H1 (cell line): ENCODE results near the gene IGFBP1. TPM values are rescaled to one million over a fixed set of nuclear protein-coding genes. Genes with fewer than 3 reads are reported as not detected.

Experiments used
- CTCF ChIA-PET: fragments of 300-600 bp; sonication (Branson Sonifier 250); formaldehyde crosslinking; loops from one replicate; lab custom pipeline; 2021; ENCODE audit not compliant: partially characterized antibody; lab: Charles Lee
- POLR2A ChIA-PET: fragments of 300-600 bp; sonication (Branson Sonifier 250); formaldehyde crosslinking; loops from one replicate; lab custom pipeline; 2021; ENCODE audit warnings: inconsistent platforms; ENCODE audit not compliant: partially characterized antibody; lab: Charles Lee
- DNase-seq, 2 experiments: peaks; one replicate each; pipeline versions ENCODE4 v3.0.0 to v3.0.0-alpha.2; 2010 to 2022; ENCODE audit warnings: low spot score in 2 of 2, low read depth in 1 of 2, mixed read lengths in 1 of 2
- FAIRE-seq: peaks from 2 replicates; lab custom pipeline; 2011; peaks lifted over from hg19 to GRCh38; lab: Jason Lieb, UNC
- H2AFZ ChIP-seq: 2 replicates; pipeline ENCODE4 v1.8.1; 2012; ENCODE audit warnings: low read length, inconsistent platforms
- H2AK5ac ChIP-seq: 2 replicates; pipeline ENCODE4 v1.6.1; 2013; ENCODE audit warnings: low read depth, low read length
- H2BK120ac ChIP-seq: replicated peaks from 2 replicates; pipeline ENCODE3; 2013; ENCODE audit warnings: low read depth, low read length, inconsistent platforms
- H2BK12ac ChIP-seq: 2 replicates; pipeline ENCODE4 v1.6.1; 2013; ENCODE audit warnings: low read depth, low read length
- H2BK15ac ChIP-seq: 2 replicates; pipeline ENCODE4 v1.6.1; 2013; ENCODE audit warnings: low read length
- H2BK20ac ChIP-seq: 2 replicates; pipeline ENCODE4 v1.6.1; 2013; ENCODE audit warnings: low read length
- H2BK5ac ChIP-seq: 2 replicates; pipeline ENCODE4 v1.6.1; 2013; ENCODE audit warnings: low read depth, low read length
- H3K14ac ChIP-seq: 2 replicates; pipeline ENCODE4 v1.6.1; 2013; ENCODE audit warnings: inconsistent platforms; ENCODE audit not compliant: insufficient read length
- H3K18ac ChIP-seq: 2 replicates; pipeline ENCODE4 v1.6.1; 2013; ENCODE audit warnings: low read length; ENCODE audit errors: extremely low read depth
- H3K23ac ChIP-seq: 2 replicates; pipeline ENCODE4 v1.6.1; 2013; ENCODE audit warnings: inconsistent platforms; ENCODE audit not compliant: insufficient read length
- H3K23me2 ChIP-seq: 2 replicates; pipeline ENCODE4 v1.6.1; 2013; ENCODE audit warnings: low read depth, low read length
- H3K27ac ChIP-seq: 2 replicates; pipeline ENCODE4 v1.6.1; 2011; ENCODE audit warnings: low read depth, low read length, inconsistent platforms
- H3K27me3 ChIP-seq, 4 experiments: replicated peaks in 1 of 4; 1 replicate in 1 of 4; 2 replicates in 3 of 4; pipeline versions ENCODE4 v1.6.1 to v1.8.1; 2011 to 2013; ENCODE audit warnings: low read length in 3 of 4, mild to moderate bottlenecking in 3 of 4, inconsistent platforms in 2 of 4, mixed read lengths in 2 of 4, moderate library complexity in 1 of 4; ENCODE audit not compliant: control insufficient read depth in 3 of 4, insufficient read depth in 3 of 4; ENCODE audit errors: extremely low read depth in 1 of 4
- H3K36me3 ChIP-seq, 4 experiments: 2 replicates each; pipeline versions ENCODE4 v1.6.1 to v1.8.1; 2011 to 2013; ENCODE audit warnings: mild to moderate bottlenecking in 4 of 4, low read length in 3 of 4, moderate library complexity in 2 of 4, control low read depth in 1 of 4, inconsistent platforms in 1 of 4; ENCODE audit not compliant: insufficient read depth in 4 of 4, control insufficient read depth in 2 of 4
- H3K4ac ChIP-seq: replicated peaks from 2 replicates; pipeline ENCODE3; 2013; ENCODE audit warnings: low read length, low read depth, mixed read lengths, inconsistent platforms; ENCODE audit not compliant: insufficient read length
- H3K4me1 ChIP-seq, 4 experiments: replicated peaks in 1 of 4; 1 replicate in 1 of 4; 2 replicates in 3 of 4; pipeline versions ENCODE4 v1.6.1 to v1.8.1; 2011 to 2013; ENCODE audit warnings: low read length in 3 of 4, inconsistent platforms in 2 of 4, mixed read lengths in 1 of 4; ENCODE audit not compliant: insufficient read depth in 4 of 4, control insufficient read depth in 3 of 4
- H3K4me2 ChIP-seq, 2 experiments: 2 replicates each; pipeline versions ENCODE4 v1.6.1 to v1.8.1; 2011 to 2013; ENCODE audit warnings: low read depth in 2 of 2, low read length in 2 of 2, control low read depth in 1 of 2, inconsistent platforms in 1 of 2, mild to moderate bottlenecking in 1 of 2; ENCODE audit not compliant: insufficient read depth in 1 of 2
- H3K4me3 ChIP-seq, 4 experiments: fragments of 200-600, 300-600 bp in 1 of 4; sonication (generic), shearing (Covaris generic), sonication (Bioruptor Twin) in 1 of 4; 2 replicates each; pipeline versions ENCODE4 v1.5.1 to v1.8.1; 2011 to 2016; ENCODE audit warnings: low read length in 4 of 4, low read depth in 3 of 4, control low read depth in 2 of 4, inconsistent platforms in 2 of 4, mild to moderate bottlenecking in 2 of 4, mixed read lengths in 1 of 4, moderate library complexity in 1 of 4; ENCODE audit not compliant: insufficient read depth in 2 of 4; ENCODE audit errors: extremely low read depth in 1 of 4
- H3K56ac ChIP-seq: replicated peaks from 2 replicates; pipeline ENCODE3; 2013; ENCODE audit warnings: low read depth, mild to moderate bottlenecking, mixed read lengths, low read length, inconsistent platforms; ENCODE audit not compliant: insufficient read length
- H3K79me1 ChIP-seq: 2 replicates; pipeline ENCODE4 v1.6.1; 2013; ENCODE audit warnings: low read depth, low read length, control low read depth
- H3K79me2 ChIP-seq, 2 experiments: 2 replicates each; pipeline versions ENCODE4 v1.6.1 to v1.8.1; 2012 to 2013; ENCODE audit warnings: low read length in 2 of 2, mild to moderate bottlenecking in 2 of 2, inconsistent platforms in 1 of 2; ENCODE audit not compliant: insufficient read depth in 2 of 2, control insufficient read depth in 1 of 2
- H3K9ac ChIP-seq, 4 experiments: replicated peaks in 1 of 4; 1 replicate in 1 of 4; 2 replicates in 3 of 4; pipeline versions ENCODE4 v1.6.1 to v1.8.1; 2011 to 2013; ENCODE audit warnings: low read depth in 3 of 4, low read length in 3 of 4, control low read depth in 2 of 4, mild to moderate bottlenecking in 2 of 4, moderate library complexity in 2 of 4, inconsistent platforms in 1 of 4; ENCODE audit errors: extremely low read depth in 1 of 4
- H3K9me3 ChIP-seq, 2 experiments: 2 replicates each; pipeline versions ENCODE4 v1.6.1 to v1.8.1; 2012 to 2013; ENCODE audit warnings: mild to moderate bottlenecking in 2 of 2, moderate library complexity in 2 of 2, control low read depth in 1 of 2, inconsistent platforms in 1 of 2, low read depth in 1 of 2, low read length in 1 of 2, mixed read lengths in 1 of 2; ENCODE audit not compliant: insufficient read depth in 2 of 2
- H4K20me1 ChIP-seq, 2 experiments: replicated peaks in 1 of 2; 2 replicates each; pipeline versions ENCODE3 to v1.8.1; 2011 to 2013; ENCODE audit warnings: inconsistent platforms in 2 of 2, low read length in 2 of 2, mild to moderate bottlenecking in 1 of 2; ENCODE audit not compliant: insufficient read depth in 2 of 2, control insufficient read depth in 1 of 2
- H4K5ac ChIP-seq: 2 replicates; pipeline ENCODE4 v1.6.1; 2013; ENCODE audit warnings: low read length, low read depth, mixed read lengths, inconsistent platforms; ENCODE audit not compliant: insufficient read length
- H4K8ac ChIP-seq: 2 replicates; pipeline ENCODE4 v1.8.0; 2013; ENCODE audit warnings: mild to moderate bottlenecking, moderate library complexity, low read length, inconsistent platforms; ENCODE audit not compliant: insufficient read depth; ENCODE audit errors: extremely low read depth
- H4K91ac ChIP-seq: replicated peaks from 2 replicates; pipeline ENCODE3; 2013; ENCODE audit warnings: low read length, mixed read lengths, inconsistent platforms; ENCODE audit not compliant: insufficient read length
- CTBP2 ChIP-seq: IDR thresholded peaks from 2 replicates; pipeline ENCODE4 v1.7.0; 2011; ENCODE audit warnings: borderline replicate concordance, mild to moderate bottlenecking, moderate library complexity, mixed read lengths, low read length; ENCODE audit not compliant: insufficient read depth, insufficient read length
- CTCF ChIP-seq, 3 experiments: IDR thresholded peaks; 1 replicate in 2 of 3; 2 replicates in 1 of 3; pipeline versions ENCODE4 v1.5.1 to v1.6.1; 2011; ENCODE audit warnings: low read length in 3 of 3, mild to moderate bottlenecking in 3 of 3, inconsistent platforms in 2 of 3, low read depth in 1 of 3, moderate library complexity in 1 of 3; ENCODE audit not compliant: insufficient read depth in 1 of 3; ENCODE audit errors: control extremely low read depth in 1 of 3
- MAFK ChIP-seq: IDR thresholded peaks from 2 replicates; pipeline ENCODE4 v1.6.1; 2012; ENCODE audit warnings: low read depth, mild to moderate bottlenecking, improper control_type of control experiment, low read length
- SRF ChIP-seq: IDR thresholded peaks from 2 replicates; pipeline ENCODE4 v1.6.1; 2011; ENCODE audit warnings: mild to moderate bottlenecking, low read depth, low read length, moderate library complexity
- USF2 ChIP-seq: IDR thresholded peaks from 2 replicates; pipeline ENCODE4 v1.6.1; 2011; ENCODE audit warnings: low read length, improper control_type of control experiment
- ZNF274 ChIP-seq: IDR thresholded peaks from 2 replicates; pipeline ENCODE4 v1.7.0; 2012; ENCODE audit warnings: low read length, borderline replicate concordance; ENCODE audit errors: extremely low read depth
- WGBS, 2 experiments: shearing (Covaris generic) in 1 of 2; methylation state at CpG; one replicate each; pipeline versions ENCODE4 v1.1.6 to v1.1.7; 2013 to 2015; ENCODE audit warnings: low lambda C conversion rate in 2 of 2, mixed read lengths in 2 of 2, inconsistent platforms in 1 of 2, low coverage in 1 of 2, missing lambda C conversion rate in 1 of 2; ENCODE audit not compliant: insufficient replicate concordance in 2 of 2, insufficient coverage in 1 of 2, insufficient read length in 1 of 2; ENCODE audit errors: extremely low coverage in 1 of 2, missing lambda C conversion rate in 1 of 2; 5-methylcytosine and 5-hydroxymethylcytosine counted together
- polyA plus RNA-seq, 7 experiments: library from polyadenylated mRNA; depleted of rRNA in 3 of 7; stranded (reverse) in 5 of 7; unstranded in 2 of 7; fragments of >200 nt in 5 of 7; fragments of 200-250 nt in 2 of 7; gene quantifications; 1 replicate in 5 of 7; 2 replicates in 1 of 7; 4 replicates in 1 of 7; pipeline versions ENCODE4 v1.2.1 to v1.2.3, GENCODE V29; 2011 to 2013; ENCODE audit warnings: missing spikeins in 2 of 7, mixed read lengths in 2 of 7
- total RNA-seq: library from RNA; stranded (reverse); fragmentation: NEBNext Ultra II Directional; extraction: Animal tissue kit (Norgen Biotek cat#: 25700); gene quantifications from 2 replicates; pipeline ENCODE4 v1.2.1, GENCODE V29; 2021
- TF ChIP-seq, protein P1 (sequence below): IDR thresholded peaks from 2 replicates; pipeline ENCODE4 v1.6.1; 2012; ENCODE audit warnings: inconsistent platforms
- TF ChIP-seq, protein P2 (sequence below): IDR thresholded peaks from 2 replicates; pipeline ENCODE4 v1.6.1; 2012; ENCODE audit warnings: inconsistent platforms

The IGFBP1 gene
- total and polyA plus RNA-seq, 2 of the 8 experiments (the other 6 are each of a cell fraction or from before 2014, with no cell fraction given), result not detected

- Histone ChIP-seq H3K4me3 (peak overlapping the region; percentile 33 to 67 (median 47)), H2BK15ac (no peak overlapping the region), H2BK20ac (no peak overlapping the region), H3K9ac (no peak overlapping the region), H3K4ac (no peak overlapping the region), H3K27ac (no peak overlapping the region), H3K23me2 (peaks cover 14% of the 10 kb centered on the region), H3K9me3 (no peaks in the 10 kb centered on the region), H3K18ac (no peak overlapping the region), H2BK5ac (no peak overlapping the region; the same call in 1 of the 2 replicates), H3K79me1 (no peaks in the 10 kb centered on the region), H4K91ac (no peak overlapping the region), H2BK120ac (no peak overlapping the region), H3K36me3 (peaks cover 0 to 5% (median 0%) of the 10 kb centered on the region in 4 experiments; a peak in 1 of 8 replicates), H3K56ac (no peak overlapping the region), H2AK5ac (no peak overlapping the region), H3K4me2 (peak overlapping the region; percentile 78 to 87), H4K20me1 (peaks cover 2% of the 10 kb centered on the region in 2 experiments), H4K8ac (no peak overlapping the region), H2BK12ac (no peak overlapping the region), H3K23ac (no peak overlapping the region), H3K27me3 (peaks cover 14 to 48% (median 37%) of the 10 kb centered on the region in 4 experiments), H3K4me1 (peaks cover 6 to 30% (median 12%) of the 10 kb centered on the region in 4 experiments; a peak in 6 of 7 replicates), H3K79me2 (no peaks in the 10 kb centered on the region), H4K5ac (no peak overlapping the region), H2AFZ (no peak overlapping the region; the same call in 1 of the 2 replicates), H3K14ac (no peak overlapping the region)
- ChIA-PET POLR2A (interaction anchor here (1.3 to 1.5 kb wide), 2 partner anchors 33 to 1180 kb away, joined by 4 to 5 read pairs; partner anchors contain the start of gene IGFBP1), CTCF (interaction anchor here (0.6 to 15.3 kb wide), 23 partner anchors 9 to 1267 kb away, joined by 3 to 242 read pairs (median 8); no protein-coding TSS in a partner anchor)
- DNase-seq (peak in 1 of 2 experiments; percentile 68), FAIRE-seq (no peak)
- 15% methylated on average over 7 of the region's 31 CpGs; no CpG with 5 or more reads in 1 of the 2 experiments for whole genome bisulfite sequencing, 2 experiments
- TF ChIP-seq CTCF (IDR thresholded peaks at IDR 0.05; ENCODE audit: control extremely low read depth in 1 of 3, insufficient read depth in 1 of 3, low read depth in 1 of 3, low read length in 3 of 3) (no peak), CTBP2 (no peak), MAFK (no peak), USF2 (no peak), SRF (no peak), ZNF274 (no peak)
- TF ChIP-seq, protein P1, sequence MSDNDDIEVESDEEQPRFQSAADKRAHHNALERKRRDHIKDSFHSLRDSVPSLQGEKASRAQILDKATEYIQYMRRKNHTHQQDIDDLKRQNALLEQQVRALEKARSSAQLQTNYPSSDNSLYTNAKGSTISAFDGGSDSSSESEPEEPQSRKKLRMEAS, result 0 out of 2 replicates have a peak, but pooled peaks have one; percentile 28
- TF ChIP-seq, protein P2, sequence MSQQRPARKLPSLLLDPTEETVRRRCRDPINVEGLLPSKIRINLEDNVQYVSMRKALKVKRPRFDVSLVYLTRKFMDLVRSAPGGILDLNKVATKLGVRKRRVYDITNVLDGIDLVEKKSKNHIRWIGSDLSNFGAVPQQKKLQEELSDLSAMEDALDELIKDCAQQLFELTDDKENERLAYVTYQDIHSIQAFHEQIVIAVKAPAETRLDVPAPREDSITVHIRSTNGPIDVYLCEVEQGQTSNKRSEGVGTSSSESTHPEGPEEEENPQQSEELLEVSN, result peak; percentile 32; the same call in 1 of the 2 replicates
These were observed 33.1 kb downstream of the IGFBP1 start for GRCh38 chr7:45921381-45921698.
